ENCODE measurements around the gene NHLH1.

DNA sequence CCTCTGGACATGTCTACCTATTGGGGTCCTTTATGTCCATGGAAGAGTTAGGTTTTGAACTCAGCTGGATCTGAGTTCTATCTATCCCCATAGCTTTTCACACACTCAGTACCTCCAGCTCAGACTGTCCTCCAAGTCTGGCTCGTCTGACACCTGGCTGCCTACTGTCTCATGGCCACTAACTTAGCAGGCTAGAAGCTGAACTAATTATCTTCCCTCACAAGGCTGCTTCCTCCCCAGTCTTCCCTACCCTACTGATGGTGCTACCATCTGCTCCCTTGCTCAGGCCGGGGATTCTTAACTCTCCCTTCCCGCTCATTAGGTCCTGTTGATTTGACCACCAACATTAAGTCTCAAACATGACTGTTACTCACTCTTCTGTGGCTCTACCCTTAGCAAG lies 46.8 kb downstream of the NHLH1 start:
- no peak for TF ChIP-seq GATA2 (IDR thresholded peaks at IDR 0.05; ENCODE audit: low read depth, low read length)
- TF ChIP-seq GATA3 (IDR thresholded peaks at IDR 0.05; ENCODE audit: low read depth, low read length): no peak

All from SH-SY5Y (cell line).